GM19240 (cell line): Measurements from ENCODE around the gene YBX2.
A peak's percentile ranks its signal among the peaks of the same experiment; 100 is the strongest.
"Not testable (repeated sequence)": the region's sequence is repeated elsewhere in the genome, so short reads cannot be mapped to it uniquely, and the experiment has no call there.

Experiments used
- DNase-seq: peaks from one replicate; pipeline ENCODE4 v3.0.0; 2011; ENCODE audit warnings: low spot score; ENCODE audit not compliant: insufficient read length

Gene YBX2

GRCh38 chr17:7248796-7249195 lies 45.6 kb downstream of the YBX2 start:
- DNase-seq, result no peak

DNA sequence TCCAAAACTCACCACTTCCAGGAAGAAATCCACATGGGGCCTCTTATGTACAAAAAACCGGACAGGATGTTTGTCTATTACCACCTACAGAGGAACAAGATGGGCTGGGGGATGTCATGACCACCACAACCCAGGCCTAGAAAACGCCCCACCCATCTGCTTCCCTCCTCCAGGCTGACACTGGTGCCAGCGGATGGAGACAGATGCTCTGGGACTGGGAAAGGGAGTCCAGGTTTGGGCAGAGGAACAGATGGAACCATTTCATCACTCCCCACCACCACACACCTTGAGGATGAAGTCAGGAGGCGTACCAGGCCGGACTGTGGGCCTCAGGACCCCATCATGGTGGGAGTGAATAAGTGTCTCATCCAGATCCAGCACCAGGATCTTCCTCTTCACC lies 47.7 kb downstream of the YBX2 start:
- DNase-seq, result no peak

DNA sequence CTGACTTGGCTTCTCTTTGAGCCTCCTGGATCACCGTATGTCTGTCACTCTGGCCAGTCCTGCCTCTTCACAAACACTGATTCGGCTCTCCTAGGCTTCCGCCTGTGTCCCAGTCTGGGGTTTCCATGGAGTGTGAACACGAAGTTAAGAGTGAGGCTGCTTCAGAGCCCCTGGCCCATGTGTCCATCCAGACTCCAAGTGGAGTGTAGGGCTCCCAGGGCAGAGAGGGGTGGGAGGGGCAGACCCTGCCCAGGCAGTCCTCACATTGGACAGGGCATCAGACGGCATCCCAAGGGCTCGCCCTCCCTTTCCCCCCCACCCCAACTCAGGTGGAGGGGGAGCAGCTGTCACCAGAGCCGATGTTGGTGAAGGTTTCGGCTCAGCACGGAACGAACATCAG lies 50.6 kb downstream of the YBX2 start:
- DNase-seq, result not testable (repeated sequence)

DNA sequence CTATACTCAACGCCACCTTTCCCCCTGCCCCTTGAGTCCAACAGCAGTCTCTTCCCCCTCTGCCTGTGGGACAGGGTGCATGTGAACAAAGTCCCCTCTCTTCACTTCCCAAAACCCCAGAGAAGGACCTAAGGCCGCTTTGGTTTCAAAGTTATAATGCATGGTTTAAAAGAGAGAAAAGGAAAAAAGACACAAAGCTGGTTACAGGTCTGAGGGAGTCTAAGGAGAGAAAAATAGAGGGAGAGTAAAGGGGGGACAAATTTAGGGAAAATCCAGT lies 51.0 kb downstream of the YBX2 start:
- no peak for DNase-seq

DNA sequence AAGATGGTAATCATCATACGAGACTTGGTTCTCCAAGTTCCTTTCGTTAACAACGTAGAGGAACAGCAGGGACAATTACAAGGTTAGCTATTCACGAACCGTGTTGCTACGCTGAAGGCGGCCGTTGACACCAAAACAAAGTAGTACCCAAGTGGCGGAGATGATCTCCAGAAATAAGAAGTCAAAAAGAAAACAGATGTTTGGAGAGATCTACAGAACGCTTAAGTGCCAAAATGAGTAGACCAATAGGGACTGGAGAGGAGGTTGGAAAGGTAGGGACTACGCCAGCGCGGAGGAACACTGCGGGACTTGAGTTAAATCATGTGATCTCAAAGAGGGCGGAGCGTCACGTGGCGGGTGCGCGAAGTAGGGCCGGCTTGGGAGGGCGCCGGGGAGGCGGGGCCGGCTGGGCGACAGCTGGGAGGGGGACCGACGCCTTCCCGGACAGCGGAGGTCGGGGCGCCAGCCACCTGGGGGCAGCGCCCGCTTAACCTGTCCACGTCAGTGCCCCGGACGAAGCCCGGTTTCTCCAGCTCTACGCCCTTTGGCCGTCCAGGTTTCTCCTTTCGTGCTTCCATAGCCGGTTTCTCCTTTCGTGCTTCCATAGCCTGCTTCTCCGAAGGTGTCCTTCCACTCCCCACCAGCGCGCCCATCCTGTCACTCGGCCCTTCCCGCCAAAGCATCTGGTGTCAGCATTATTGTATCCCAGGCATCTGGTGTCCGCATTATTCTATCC lies 51.6 kb downstream of the YBX2 start:
- DNase-seq, result no peak

- no peak for DNase-seq
Observed at GRCh38 chr17:7241783-7242716, 52.4 kb downstream of the YBX2 start, which contains the start of gene GABARAP. TSS of gene GABARAP (minus strand) at chr17:7242449. CDS start at chr17:7242330, 119 bp downstream.

DNA sequence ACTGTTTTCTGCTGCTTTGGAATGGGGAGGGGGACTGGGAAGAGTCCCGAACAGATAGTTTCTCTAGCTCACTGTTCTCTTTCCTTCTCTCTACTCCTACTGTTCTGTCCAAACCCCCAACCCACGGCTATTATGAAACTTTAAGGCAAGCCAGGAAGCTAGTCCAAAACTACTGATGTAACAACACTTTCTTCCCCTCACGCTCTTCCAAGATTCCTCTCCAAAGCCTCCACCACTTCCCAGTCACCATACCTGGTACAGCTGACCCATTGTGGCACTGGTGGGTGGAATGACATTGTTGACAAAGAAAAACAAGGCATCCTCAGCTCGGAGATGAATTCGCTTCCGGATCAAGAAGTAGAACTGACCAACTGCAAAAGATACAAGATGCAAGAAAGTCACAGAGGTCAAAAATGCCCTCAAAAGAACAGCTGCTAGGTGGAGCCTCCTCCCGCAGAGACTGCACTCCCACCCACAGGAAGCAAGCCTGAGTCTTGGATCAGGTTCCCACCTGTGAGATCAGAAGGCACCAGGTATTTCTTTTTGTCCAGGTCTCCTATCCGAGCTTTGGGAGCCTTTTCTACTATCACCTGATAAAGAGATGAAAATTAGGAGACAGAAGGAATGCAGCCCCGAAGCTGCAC lies 53.2 kb downstream of the YBX2 start:
- DNase-seq, result no peak

DNA sequence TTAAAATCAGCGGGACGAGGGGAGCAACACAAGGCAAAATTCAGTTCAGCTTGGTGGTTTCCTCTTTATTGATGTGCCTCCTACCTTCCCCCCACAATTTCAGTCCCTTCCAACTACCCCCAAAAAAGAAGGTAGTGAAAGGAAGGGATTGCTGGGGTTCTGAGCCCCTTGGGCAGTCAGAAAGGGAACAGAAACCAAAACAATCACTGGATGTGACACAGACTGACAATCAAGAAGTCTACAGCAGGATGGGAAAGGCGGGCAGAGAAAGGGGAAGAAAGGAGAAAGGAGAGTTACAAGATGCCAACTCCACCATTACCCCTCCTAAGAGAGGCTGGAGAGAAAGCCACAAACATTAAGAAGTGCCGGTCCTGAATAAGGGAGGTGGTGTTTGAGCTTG lies 54.1 kb downstream of the YBX2 start:
- no peak for DNase-seq

- peak; percentile 91 for DNase-seq
Observed at GRCh38 chr17:7239091-7240027, 55.1 kb downstream of the YBX2 start, which contains the start of gene PHF23. TSS of gene PHF23 (minus strand) at chr17:7239457. CDS start at chr17:7239279, 178 bp downstream.

- DNase-seq, result no peak
Observed at GRCh38 chr17:7238420-7239090, 55.9 kb downstream of the YBX2 start.
